ENCODE data around the gene LCA5.

The LCA5 gene

DNA sequence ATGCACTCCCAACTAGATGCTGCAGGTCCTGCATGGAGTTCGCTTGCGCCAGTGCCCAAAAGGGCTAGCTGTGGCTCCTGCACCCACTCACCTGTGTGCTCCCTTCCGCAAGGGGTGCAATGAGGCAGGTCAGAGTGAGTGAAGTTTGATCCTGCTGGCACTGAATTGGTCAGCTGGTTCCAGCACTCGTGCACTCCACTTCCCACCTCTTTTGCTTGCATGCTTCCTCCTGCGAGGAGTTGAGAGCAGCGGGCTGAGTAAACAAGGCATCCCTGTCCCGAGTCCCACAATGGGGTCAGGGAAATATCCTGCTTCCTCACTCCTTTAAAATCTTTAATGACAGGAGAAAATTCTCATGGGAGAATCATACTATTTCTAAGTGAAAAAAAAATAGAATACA, 86.2 kb downstream of the LCA5 start:
- H3K4me3 ChIP-seq (ENCODE audit: low read depth, low read length), result no peak overlapping the region
- no peaks in the 10 kb centered on the region for H3K9me3 ChIP-seq (ENCODE audit: control insufficient read depth, insufficient read depth, low read depth, low read length)
- no peak overlapping the region for H3K27ac ChIP-seq (ENCODE audit: extremely low read depth, low read depth, low read length)
- no peaks in the 10 kb centered on the region for H3K4me1 ChIP-seq (ENCODE audit: control insufficient read depth, insufficient read depth, low read length)
- TF ChIP-seq ZNF433 (tag by site-specific recombination; IDR thresholded peaks at IDR 0.05; ENCODE audit: low read depth), result no peak
- TF ChIP-seq ZNF292 (tag by site-specific recombination; IDR thresholded peaks at IDR 0.05; ENCODE audit: borderline replicate concordance, low read depth), result no peak
- no peak for TF ChIP-seq ZNF473 (tag by site-specific recombination; IDR thresholded peaks at IDR 0.05)
- TF ChIP-seq ZNF354C (tag by site-specific recombination; IDR thresholded peaks at IDR 0.05; ENCODE audit: borderline replicate concordance, low read depth), result no peak
- TF ChIP-seq ZNF585B (tag by site-specific recombination; IDR thresholded peaks at IDR 0.05), result no peak
- no peak for TF ChIP-seq EGR2 (tag by site-specific recombination; IDR thresholded peaks at IDR 0.05; ENCODE audit: low read depth)
- TF ChIP-seq GLIS1 (tag by site-specific recombination; IDR thresholded peaks at IDR 0.05), result no peak
- no peak for TF ChIP-seq ZNF221 (tag by site-specific recombination; IDR thresholded peaks at IDR 0.05; ENCODE audit: borderline replicate concordance)
- no peak for TF ChIP-seq ZNF48 (tag by site-specific recombination; IDR thresholded peaks at IDR 0.05)
- TF ChIP-seq, protein P1, sequence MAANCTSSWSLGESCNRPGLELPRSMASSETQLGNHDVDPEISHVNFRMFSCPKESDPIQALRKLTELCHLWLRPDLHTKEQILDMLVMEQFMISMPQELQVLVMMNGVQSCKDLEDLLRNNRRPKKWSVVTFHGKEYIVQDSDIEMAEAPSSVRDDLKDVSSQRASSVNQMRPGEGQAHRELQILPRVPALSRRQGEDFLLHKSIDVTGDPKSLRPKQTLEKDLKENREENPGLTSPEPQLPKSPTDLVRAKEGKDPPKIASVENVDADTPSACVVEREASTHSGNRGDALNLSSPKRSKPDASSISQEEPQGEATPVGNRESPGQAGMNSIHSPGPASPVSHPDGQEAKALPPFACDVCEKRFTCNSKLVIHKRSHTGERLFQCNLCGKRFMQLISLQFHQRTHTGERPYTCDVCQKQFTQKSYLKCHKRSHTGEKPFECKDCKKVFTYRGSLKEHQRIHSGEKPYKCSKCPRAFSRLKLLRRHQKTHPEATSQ (tag by site-specific recombination; IDR thresholded peaks at IDR 0.05), result no peak
- no peak for TF ChIP-seq SALL2 (tag by site-specific recombination; IDR thresholded peaks at IDR 0.05; ENCODE audit: borderline replicate concordance)
- TF ChIP-seq ZNF629 (tag by site-specific recombination; IDR thresholded peaks at IDR 0.05), result no peak
- no peak for TF ChIP-seq ZNF776 (tag by site-specific recombination; IDR thresholded peaks at IDR 0.05; ENCODE audit: borderline replicate concordance)
- TF ChIP-seq ZNF677 (tag by site-specific recombination; IDR thresholded peaks at IDR 0.05), result no peak
- no peaks in the 10 kb centered on the region for H3K36me3 ChIP-seq (ENCODE audit: control insufficient read depth in 2 of 2, insufficient read depth in 1 of 2, low read length in 2 of 2)
- CTCF ChIA-PET, result interaction anchor here (0.6 kb wide), 1 partner anchor 567 kb away, joined by 4 read pairs; no protein-coding TSS in a partner anchor
- POLR2A ChIA-PET, result no interaction called here

GRCh38 chr6:79446006-79446405, 91.2 kb downstream of the LCA5 start:
- Histone ChIP-seq H3K4me1 (ENCODE audit: control insufficient read depth, insufficient read depth, low read length) (no peaks in the 10 kb centered on the region), H3K4me3 (ENCODE audit: low read depth, low read length) (no peak overlapping the region), H3K9me3 (ENCODE audit: control insufficient read depth, insufficient read depth, low read depth, low read length) (no peaks in the 10 kb centered on the region), H3K36me3 (ENCODE audit: control insufficient read depth in 2 of 2, insufficient read depth in 1 of 2, low read length in 2 of 2) (no peaks in the 10 kb centered on the region), H3K27ac (ENCODE audit: extremely low read depth, low read depth, low read length) (no peak overlapping the region)
- ChIA-PET CTCF (no interaction called here), POLR2A (no interaction called here)
- TF ChIP-seq, protein P2, sequence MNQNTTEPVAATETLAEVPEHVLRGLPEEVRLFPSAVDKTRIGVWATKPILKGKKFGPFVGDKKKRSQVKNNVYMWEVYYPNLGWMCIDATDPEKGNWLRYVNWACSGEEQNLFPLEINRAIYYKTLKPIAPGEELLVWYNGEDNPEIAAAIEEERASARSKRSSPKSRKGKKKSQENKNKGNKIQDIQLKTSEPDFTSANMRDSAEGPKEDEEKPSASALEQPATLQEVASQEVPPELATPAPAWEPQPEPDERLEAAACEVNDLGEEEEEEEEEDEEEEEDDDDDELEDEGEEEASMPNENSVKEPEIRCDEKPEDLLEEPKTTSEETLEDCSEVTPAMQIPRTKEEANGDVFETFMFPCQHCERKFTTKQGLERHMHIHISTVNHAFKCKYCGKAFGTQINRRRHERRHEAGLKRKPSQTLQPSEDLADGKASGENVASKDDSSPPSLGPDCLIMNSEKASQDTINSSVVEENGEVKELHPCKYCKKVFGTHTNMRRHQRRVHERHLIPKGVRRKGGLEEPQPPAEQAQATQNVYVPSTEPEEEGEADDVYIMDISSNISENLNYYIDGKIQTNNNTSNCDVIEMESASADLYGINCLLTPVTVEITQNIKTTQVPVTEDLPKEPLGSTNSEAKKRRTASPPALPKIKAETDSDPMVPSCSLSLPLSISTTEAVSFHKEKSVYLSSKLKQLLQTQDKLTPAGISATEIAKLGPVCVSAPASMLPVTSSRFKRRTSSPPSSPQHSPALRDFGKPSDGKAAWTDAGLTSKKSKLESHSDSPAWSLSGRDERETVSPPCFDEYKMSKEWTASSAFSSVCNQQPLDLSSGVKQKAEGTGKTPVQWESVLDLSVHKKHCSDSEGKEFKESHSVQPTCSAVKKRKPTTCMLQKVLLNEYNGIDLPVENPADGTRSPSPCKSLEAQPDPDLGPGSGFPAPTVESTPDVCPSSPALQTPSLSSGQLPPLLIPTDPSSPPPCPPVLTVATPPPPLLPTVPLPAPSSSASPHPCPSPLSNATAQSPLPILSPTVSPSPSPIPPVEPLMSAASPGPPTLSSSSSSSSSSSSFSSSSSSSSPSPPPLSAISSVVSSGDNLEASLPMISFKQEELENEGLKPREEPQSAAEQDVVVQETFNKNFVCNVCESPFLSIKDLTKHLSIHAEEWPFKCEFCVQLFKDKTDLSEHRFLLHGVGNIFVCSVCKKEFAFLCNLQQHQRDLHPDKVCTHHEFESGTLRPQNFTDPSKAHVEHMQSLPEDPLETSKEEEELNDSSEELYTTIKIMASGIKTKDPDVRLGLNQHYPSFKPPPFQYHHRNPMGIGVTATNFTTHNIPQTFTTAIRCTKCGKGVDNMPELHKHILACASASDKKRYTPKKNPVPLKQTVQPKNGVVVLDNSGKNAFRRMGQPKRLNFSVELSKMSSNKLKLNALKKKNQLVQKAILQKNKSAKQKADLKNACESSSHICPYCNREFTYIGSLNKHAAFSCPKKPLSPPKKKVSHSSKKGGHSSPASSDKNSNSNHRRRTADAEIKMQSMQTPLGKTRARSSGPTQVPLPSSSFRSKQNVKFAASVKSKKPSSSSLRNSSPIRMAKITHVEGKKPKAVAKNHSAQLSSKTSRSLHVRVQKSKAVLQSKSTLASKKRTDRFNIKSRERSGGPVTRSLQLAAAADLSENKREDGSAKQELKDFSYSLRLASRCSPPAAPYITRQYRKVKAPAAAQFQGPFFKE (tag by site-specific recombination; IDR thresholded peaks at IDR 0.05; ENCODE audit: borderline replicate concordance), result no peak
- TF ChIP-seq ZNF202 (tag by site-specific recombination; IDR thresholded peaks at IDR 0.05; ENCODE audit: borderline replicate concordance) (no peak), ZBTB6 (tag by site-specific recombination; IDR thresholded peaks at IDR 0.05) (no peak), ZNF626 (tag by site-specific recombination; IDR thresholded peaks at IDR 0.05) (no peak), ZNF654 (tag by site-specific recombination; IDR thresholded peaks at IDR 0.05; ENCODE audit: low read depth) (no peak), ZNF830 (tag by site-specific recombination; IDR thresholded peaks at IDR 0.05; ENCODE audit: low read depth) (no peak), ZNF391 (tag by site-specific recombination; IDR thresholded peaks at IDR 0.05; ENCODE audit: borderline replicate concordance, low read depth) (no peak), ZNF362 (tag by site-specific recombination; IDR thresholded peaks at IDR 0.05) (no peak), ZNF214 (tag by site-specific recombination; IDR thresholded peaks at IDR 0.05; ENCODE audit: borderline replicate concordance) (no peak), GLIS1 (tag by site-specific recombination; IDR thresholded peaks at IDR 0.05) (no peak), HOXA7 (CRISPR knock-in tag; IDR thresholded peaks at IDR 0.05; ENCODE audit: borderline replicate concordance) (no peak), ZSCAN30 (tag by site-specific recombination; IDR thresholded peaks at IDR 0.05) (no peak), OSR2 (tag by site-specific recombination; IDR thresholded peaks at IDR 0.05) (no peak), REPIN1 (tag by site-specific recombination; IDR thresholded peaks at IDR 0.05; ENCODE audit: low read depth) (no peak)

All from HEK293 (cell line).